Measurements from ENCODE around the gene STXBP5. TPM values are rescaled to one million over a fixed set of nuclear protein-coding genes. Genes with fewer than 3 reads are reported as not detected.
A peak's percentile ranks its signal among the peaks of the same experiment; 100 is the strongest.

Gene STXBP5
- total RNA-seq, 1 donor from 2014 or later: 26.9 TPM

GRCh38 chr6:147421903-147422302, 217.7 kb downstream of the STXBP5 start:
- peak overlapping the region; percentile 13 for H3K4me3 Mint-ChIP-seq (ENCODE audit: unreplicated experiment)
- peaks cover 8% of the 10 kb centered on the region for H3K9me3 Mint-ChIP-seq (ENCODE audit: unreplicated experiment)
- H3K27ac Mint-ChIP-seq (ENCODE audit: unreplicated experiment): no peak overlapping the region
- H3K36me3 Mint-ChIP-seq (ENCODE audit: low read depth, unreplicated experiment): peaks cover 13% of the 10 kb centered on the region
- peaks cover 9% of the 10 kb centered on the region for H3K27me3 Mint-ChIP-seq (ENCODE audit: unreplicated experiment)
- H3K4me1 Mint-ChIP-seq (ENCODE audit: unreplicated experiment): no peaks in the 10 kb centered on the region
- TF ChIP-seq CTCF (IDR thresholded peaks at IDR 0.05; ENCODE audit: unreplicated experiment): no peak
- DNase-seq (ENCODE audit: low spot score): no peak

GRCh38 chr6:147423111-147423510, 218.9 kb downstream of the STXBP5 start:
- Mint-ChIP-seq H3K4me1 (ENCODE audit: unreplicated experiment) (no peaks in the 10 kb centered on the region), H3K27me3 (ENCODE audit: unreplicated experiment) (peaks cover 9% of the 10 kb centered on the region), H3K4me3 (ENCODE audit: unreplicated experiment) (peak overlapping the region; percentile 26), H3K9me3 (ENCODE audit: unreplicated experiment) (peaks cover 8% of the 10 kb centered on the region), H3K27ac (ENCODE audit: unreplicated experiment) (no peak overlapping the region), H3K36me3 (ENCODE audit: low read depth, unreplicated experiment) (peaks cover 13% of the 10 kb centered on the region)
- no peak for TF ChIP-seq CTCF (IDR thresholded peaks at IDR 0.05; ENCODE audit: unreplicated experiment)
- no peak for DNase-seq (ENCODE audit: low spot score)

- peaks cover 4% of the 10 kb centered on the region for H3K27me3 Mint-ChIP-seq (ENCODE audit: unreplicated experiment)
- no peak for TF ChIP-seq CTCF (IDR thresholded peaks at IDR 0.05; ENCODE audit: unreplicated experiment)
- no peak overlapping the region for H3K4me3 Mint-ChIP-seq (ENCODE audit: unreplicated experiment)
- no peak for DNase-seq (ENCODE audit: low spot score)
- H3K4me1 Mint-ChIP-seq (ENCODE audit: unreplicated experiment): peaks cover 15% of the 10 kb centered on the region
- no peaks in the 10 kb centered on the region for H3K9me3 Mint-ChIP-seq (ENCODE audit: unreplicated experiment)
- H3K36me3 Mint-ChIP-seq (ENCODE audit: low read depth, unreplicated experiment): no peaks in the 10 kb centered on the region
- H3K27ac Mint-ChIP-seq (ENCODE audit: unreplicated experiment): no peak overlapping the region
These were observed 225.6 kb downstream of the STXBP5 start for GRCh38 chr6:147429794-147430193.

- no peak for TF ChIP-seq CTCF (IDR thresholded peaks at IDR 0.05; ENCODE audit: unreplicated experiment)
- Mint-ChIP-seq H3K27ac (ENCODE audit: unreplicated experiment) (no peak overlapping the region), H3K9me3 (ENCODE audit: unreplicated experiment) (no peaks in the 10 kb centered on the region), H3K36me3 (ENCODE audit: low read depth, unreplicated experiment) (no peaks in the 10 kb centered on the region), H3K4me1 (ENCODE audit: unreplicated experiment) (peaks cover 21% of the 10 kb centered on the region), H3K4me3 (ENCODE audit: unreplicated experiment) (no peak overlapping the region), H3K27me3 (ENCODE audit: unreplicated experiment) (peaks cover 2% of the 10 kb centered on the region)
- no peak for DNase-seq (ENCODE audit: low spot score)
These were observed 226.6 kb downstream of the STXBP5 start for GRCh38 chr6:147430811-147431210.

- Mint-ChIP-seq H3K36me3 (ENCODE audit: low read depth, unreplicated experiment) (no peaks in the 10 kb centered on the region), H3K27ac (ENCODE audit: unreplicated experiment) (no peak overlapping the region), H3K27me3 (ENCODE audit: unreplicated experiment) (peaks cover 4% of the 10 kb centered on the region), H3K4me1 (ENCODE audit: unreplicated experiment) (peaks cover 24% of the 10 kb centered on the region), H3K4me3 (ENCODE audit: unreplicated experiment) (no peak overlapping the region), H3K9me3 (ENCODE audit: unreplicated experiment) (no peaks in the 10 kb centered on the region)
- DNase-seq (ENCODE audit: low spot score): no peak
- no peak for TF ChIP-seq CTCF (IDR thresholded peaks at IDR 0.05; ENCODE audit: unreplicated experiment)
These were observed 229.9 kb downstream of the STXBP5 start for GRCh38 chr6:147434076-147434475.
